Left lung (tissue), 14 donors: ENCODE measurements around the gene CPED1. TPM values are rescaled to one million over a fixed set of nuclear protein-coding genes. Genes with fewer than 3 reads are reported as not detected.

Experiments
- ATAC-seq: fragments of 200-7000 bp; cut with Tn5 transposase; one replicate; pipeline ENCODE4 v1.9.1; 2020; ENCODE audit warnings: moderate library complexity
- DNase-seq, 4 donors: peaks; one replicate each; pipeline ENCODE4 v3.0.0-alpha.2; 2013 to 2020
- H3K27ac ChIP-seq, 2 donors: fragments of 200-600 bp; sonication (generic) in 1 of 2; one replicate each; pipeline versions ENCODE4 v1.5.0 to v1.8.0; 2020 to 2021
- H3K27me3 ChIP-seq, 2 donors: fragments of 200-600 bp; sonication (generic) in 1 of 2; one replicate each; pipeline versions ENCODE4 v1.5.0 to v1.8.0; 2020 to 2021
- H3K36me3 ChIP-seq, 2 donors: fragments of 200-600 bp; sonication (generic) in 1 of 2; one replicate each; pipeline versions ENCODE4 v1.5.0 to v1.8.0; 2020 to 2021
- H3K4me1 ChIP-seq, 2 donors: fragments of 200-600 bp; one replicate each; pipeline ENCODE4 v1.8.0; 2021
- H3K4me3 ChIP-seq, 2 donors: fragments of 200-600 bp; sonication (generic) in 1 of 2; one replicate each; pipeline versions ENCODE4 v1.5.0 to v1.8.0; 2020 to 2021; ENCODE audit warnings: mild to moderate bottlenecking in 1 of 2
- H3K9me3 ChIP-seq, 2 donors: fragments of 200-600 bp; sonication (generic) in 1 of 2; one replicate each; pipeline versions ENCODE4 v1.5.0 to v1.8.0; 2020 to 2021
- intact Hi-C, 2 donors: fragments of 100-400 bp; cut with DNase I; formaldehyde crosslinking; loops; one replicate each; pipeline versions ENCODE4 v1.11.2 to v1.14.2; 2022
- long read RNA-seq, 12 donors: library from polyadenylated mRNA in 2 of 12; unstranded in 2 of 12; transcript quantifications; one replicate each; pipeline ENCODE4 v2.0.0 and lab custom pipeline, GENCODE V29; 2019 to 2026
- polyA plus RNA-seq, 6 donors: library from polyadenylated mRNA; unstranded; fragments of 120-200 nt; gene quantifications; one replicate each; pipeline ENCODE4 v1.2.1, GENCODE V29; 2013; ENCODE audit not compliant: insufficient read length in 6 of 6
- total RNA-seq, 2 donors: library from RNA; stranded (reverse); fragmentation: NEBNext Ultra II Directional; extraction: Animal tissue kit (Norgen Biotek cat#: 25700); gene quantifications; one replicate each; pipeline ENCODE4 v1.2.1, GENCODE V29; 2021
- TF ChIP-seq, protein P1 (sequence below), 2 donors: fragments of 200-600 bp; sonication (generic) in 1 of 2; IDR thresholded peaks; one replicate each; pipeline versions ENCODE4 v1.5.0 to v1.8.0; 2021; ENCODE audit warnings: antibody characterized with exemption in 2 of 2
- donor health status: DM: no; HTN: yes; CAD: no.
- donor health status: DM: no; HTN: no; CAD: no.

CPED1 gene
- total RNA-seq (10 to 100 TPM in 1 of 2 donors, 1 to 10 TPM in 1; 8.8 to 14.1 TPM), polyA plus RNA-seq (10 to 100 TPM; 14.9 to 29.6 (median 25.3) TPM)
- long read RNA-seq, donor 1, result 0 reads
- long read RNA-seq, donor 2, partial matches to known transcripts, result 0 of 1 reads
- long read RNA-seq, donor 2, other reads (novel, unspliced or antisense), result 0 of 1 reads
- long read RNA-seq, donor 3, result 0 reads
- long read RNA-seq, donor 4, partial matches to known transcripts, result 1 of 4 reads
- long read RNA-seq, donor 4, other reads (novel, unspliced or antisense), result 2 of 4 reads
- long read RNA-seq, donor 5, result 0 reads
- long read RNA-seq, donor 6, full-length matches to known transcripts, result 2 of 2 reads
- long read RNA-seq, donor 6, partial matches to known transcripts, result 0 of 2 reads
- long read RNA-seq, donor 6, other reads (novel, unspliced or antisense), result 0 of 2 reads
- long read RNA-seq, donor 7, partial matches to known transcripts, result 0 of 1 reads
- long read RNA-seq, donor 7, other reads (novel, unspliced or antisense), result 0 of 1 reads
- long read RNA-seq, donor 8, result 0 reads
- long read RNA-seq, donor 9, result 0 reads
- long read RNA-seq, donor 10, partial matches to known transcripts, result 2 of 3 reads
- long read RNA-seq, donor 10, other reads (novel, unspliced or antisense), result 1 of 3 reads
- long read RNA-seq, donor 11, result 0 reads
- long read RNA-seq, donor 12, full-length matches to known transcripts, result 2 of 2 reads
- long read RNA-seq, donor 12, partial matches to known transcripts, result 0 of 2 reads
- long read RNA-seq, donor 12, other reads (novel, unspliced or antisense), result 0 of 2 reads

DNA sequence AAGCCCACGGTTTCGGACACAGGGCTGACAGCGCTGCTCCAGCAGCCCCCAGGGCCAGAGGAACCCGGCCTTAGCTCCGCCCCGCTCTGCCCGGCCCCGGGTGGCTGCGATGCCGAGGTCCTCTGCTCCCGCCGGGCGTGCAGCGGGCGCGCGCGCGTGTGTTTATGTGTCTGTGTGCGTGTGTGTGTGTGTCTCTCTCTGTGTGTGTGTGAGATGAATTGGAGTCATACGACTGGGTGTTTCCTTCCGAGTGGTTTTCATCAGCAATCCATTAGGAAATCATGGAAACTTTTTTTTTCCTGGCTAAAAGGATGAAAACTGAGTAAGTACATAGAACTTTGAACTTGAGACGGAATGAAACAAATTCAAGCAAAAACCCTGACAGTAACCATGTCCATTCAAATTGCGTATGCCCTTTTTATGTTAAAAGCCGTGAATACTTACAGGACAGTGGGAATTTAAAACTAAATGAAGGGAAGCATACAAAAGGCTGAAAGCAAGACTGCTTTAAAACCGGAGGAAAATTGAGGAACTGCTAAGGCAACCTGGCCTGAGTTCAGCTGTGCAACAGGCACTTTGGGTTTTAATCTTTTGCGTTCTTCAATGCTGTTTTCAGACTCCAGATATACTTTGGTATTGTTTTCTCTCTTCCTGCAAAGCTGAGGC, at the start of gene CPED1:
Gene CPED1, plus strand, starts transcription at position 121 of the 666 bp plus-strand sequence. CDS start 911 bp downstream, outside the sequence.
- intact Hi-C loops, result no loop called here
- ATAC-seq (peak; percentile 91), DNase-seq (peak; percentile 73 to 93 (median 84))

DNA sequence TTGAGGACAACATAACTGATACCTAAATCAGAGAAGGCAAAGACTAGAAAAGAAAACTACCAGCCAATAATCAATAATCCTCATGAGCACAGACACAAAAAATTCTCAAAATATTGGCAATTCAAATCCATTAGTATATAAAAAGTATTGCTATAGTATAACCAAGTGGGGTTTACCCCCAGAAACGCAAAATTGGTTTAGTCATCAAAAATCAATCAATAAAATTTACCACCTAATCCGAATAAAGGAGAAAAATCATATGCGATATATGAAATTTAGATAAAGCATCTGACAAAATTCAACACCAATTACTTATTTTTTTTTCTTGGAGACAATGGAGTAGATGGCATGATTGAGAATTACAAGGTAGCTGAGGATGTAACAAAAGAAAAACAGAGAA, 49.2 kb upstream of the CPED1 start:
- no peaks in the 10 kb centered on the region for H3K36me3 ChIP-seq
- intact Hi-C loops, result no loop called here
- no peak for ATAC-seq

More for the DNA sequence above, at the start of gene CPED1:
- Histone ChIP-seq H3K27me3 (peaks cover 0 to 34% of the 10 kb centered on the region in 2 donors), H3K4me3 (peak within 1 kb of the TSS; percentile 18 to 45), H3K36me3 (no peaks in the 10 kb centered on the region), H3K4me1 (peaks cover 0 to 39% of the 10 kb centered on the region in 2 donors), H3K9me3 (no peaks in the 10 kb centered on the region), H3K27ac (peak within 1 kb of the TSS; percentile 61 to 91)
- TF ChIP-seq, protein P1, sequence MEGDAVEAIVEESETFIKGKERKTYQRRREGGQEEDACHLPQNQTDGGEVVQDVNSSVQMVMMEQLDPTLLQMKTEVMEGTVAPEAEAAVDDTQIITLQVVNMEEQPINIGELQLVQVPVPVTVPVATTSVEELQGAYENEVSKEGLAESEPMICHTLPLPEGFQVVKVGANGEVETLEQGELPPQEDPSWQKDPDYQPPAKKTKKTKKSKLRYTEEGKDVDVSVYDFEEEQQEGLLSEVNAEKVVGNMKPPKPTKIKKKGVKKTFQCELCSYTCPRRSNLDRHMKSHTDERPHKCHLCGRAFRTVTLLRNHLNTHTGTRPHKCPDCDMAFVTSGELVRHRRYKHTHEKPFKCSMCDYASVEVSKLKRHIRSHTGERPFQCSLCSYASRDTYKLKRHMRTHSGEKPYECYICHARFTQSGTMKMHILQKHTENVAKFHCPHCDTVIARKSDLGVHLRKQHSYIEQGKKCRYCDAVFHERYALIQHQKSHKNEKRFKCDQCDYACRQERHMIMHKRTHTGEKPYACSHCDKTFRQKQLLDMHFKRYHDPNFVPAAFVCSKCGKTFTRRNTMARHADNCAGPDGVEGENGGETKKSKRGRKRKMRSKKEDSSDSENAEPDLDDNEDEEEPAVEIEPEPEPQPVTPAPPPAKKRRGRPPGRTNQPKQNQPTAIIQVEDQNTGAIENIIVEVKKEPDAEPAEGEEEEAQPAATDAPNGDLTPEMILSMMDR (IDR thresholded peaks at IDR 0.05), result no peak

DNA sequence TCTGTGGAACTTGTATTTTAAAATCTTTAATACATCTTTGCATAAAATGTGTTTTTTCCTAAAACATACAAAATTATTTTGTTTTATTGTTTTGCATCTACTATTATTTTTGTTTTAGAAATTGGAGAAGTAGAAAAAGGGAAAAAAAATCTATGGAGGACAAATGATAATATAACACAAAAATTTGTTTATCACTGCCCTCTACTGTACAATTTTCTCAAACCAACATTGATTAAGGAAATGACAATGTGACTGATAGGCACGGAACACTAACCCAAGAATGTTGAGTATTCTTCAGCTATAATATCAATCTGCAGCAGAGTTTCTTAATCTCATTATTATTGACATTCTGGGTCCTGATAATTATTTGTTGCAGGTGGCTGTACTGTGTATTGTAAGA, 47.4 kb upstream of the CPED1 start:
- peak; percentile 76 for ATAC-seq
- no peaks in the 10 kb centered on the region for H3K27me3 ChIP-seq

More for the DNA sequence above, 49.2 kb upstream of the CPED1 start:
- DNase-seq, result no peak
- TF ChIP-seq, protein P1 (IDR thresholded peaks at IDR 0.05), result no peak
- H3K4me1 ChIP-seq, result no peaks in the 10 kb centered on the region
- no peak overlapping the region for H3K4me3 ChIP-seq
- H3K9me3 ChIP-seq, result no peaks in the 10 kb centered on the region
- H3K27ac ChIP-seq, result no peak overlapping the region
- H3K27me3 ChIP-seq, result no peaks in the 10 kb centered on the region

DNA sequence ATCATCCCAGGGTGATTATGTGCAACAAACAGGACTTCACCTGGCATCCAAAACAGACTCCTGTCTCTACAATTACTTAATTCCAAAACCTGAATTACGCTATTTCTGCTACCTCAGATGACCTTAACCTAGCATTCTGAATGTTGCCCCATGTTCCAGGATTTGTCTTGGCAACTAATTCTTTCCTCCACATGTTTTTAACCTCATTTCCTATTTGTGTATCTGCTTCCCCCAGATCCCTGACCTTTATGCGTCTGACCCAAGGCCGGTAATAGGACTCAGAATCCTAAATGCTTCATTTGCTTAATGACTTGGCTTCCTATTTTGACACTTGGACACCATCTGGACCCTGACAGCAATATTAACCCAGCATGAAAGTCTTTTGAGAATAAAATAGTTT, 46.7 kb upstream of the CPED1 start:
- intact Hi-C loops, result loop anchor here in 1 of 2 donors (10.0 kb wide), 1 partner anchor 147 kb away; no protein-coding TSS in a partner anchor
- H3K27ac ChIP-seq, result no peak overlapping the region
- no peak for ATAC-seq

More for the DNA sequence above, 47.4 kb upstream of the CPED1 start:
- no peak for DNase-seq
- Histone ChIP-seq H3K4me3 (no peak overlapping the region), H3K36me3 (no peaks in the 10 kb centered on the region), H3K27ac (no peak overlapping the region), H3K4me1 (no peaks in the 10 kb centered on the region), H3K9me3 (no peaks in the 10 kb centered on the region)
- intact Hi-C loops, result loop anchor here in 1 of 2 donors (10.0 kb wide), 1 partner anchor 146 kb away; no protein-coding TSS in a partner anchor
- TF ChIP-seq, protein P1 (IDR thresholded peaks at IDR 0.05), result peak in 1 of 2 donors; percentile 22

More for the DNA sequence above, 46.7 kb upstream of the CPED1 start:
- TF ChIP-seq, protein P1 (IDR thresholded peaks at IDR 0.05), result no peak
- Histone ChIP-seq H3K4me1 (no peaks in the 10 kb centered on the region), H3K4me3 (no peak overlapping the region), H3K36me3 (no peaks in the 10 kb centered on the region), H3K9me3 (no peaks in the 10 kb centered on the region), H3K27me3 (no peaks in the 10 kb centered on the region)
- no peak for DNase-seq
